A673 (cell line): ENCODE data around the gene SRSF2. TPM values are rescaled to one million over a fixed set of nuclear protein-coding genes. Genes with fewer than 3 reads are reported as not detected.
"Not testable (repeated sequence)": the region's sequence is repeated elsewhere in the genome, so short reads cannot be mapped to it uniquely, and the experiment has no call there.

Experiments used
- BruUV-seq: library from RNA; stranded (reverse); fragments of 400-500 nt; replicated peaks from 2 replicates; lab custom pipeline; 2021; lab: Mats Ljungman, UMichigan
- CTCF ChIA-PET: fragments of 300-600 bp; sonication (Branson Sonifier 250); formaldehyde crosslinking; loops from one replicate; lab custom pipeline; 2022; ENCODE audit warnings: antibody characterized with exemption; lab: Charles Lee
- POLR2A ChIA-PET: fragments of 300-600 bp; sonication (Branson Sonifier 250); formaldehyde crosslinking; loops from one replicate; lab custom pipeline; 2022; ENCODE audit warnings: antibody characterized with exemption; ENCODE audit not compliant: low non-redundant PET; lab: Charles Lee
- DNase-seq: peaks from one replicate; pipeline ENCODE4 v3.0.0-alpha.2; 2015; ENCODE audit warnings: low spot score
- H3K27ac ChIP-seq: fragments of 200-600 bp; sonication (generic); 2 replicates; pipeline ENCODE4 v1.5.1; 2016; ENCODE audit warnings: mixed run types, low read depth, mild to moderate bottlenecking, mixed read lengths, antibody characterized with exemption, low read length; ENCODE audit not compliant: poor library complexity, severe bottlenecking
- H3K27me3 ChIP-seq: fragments of 200-600 bp; sonication (generic); replicated peaks from 2 replicates; pipeline ENCODE4 v1.6.1; 2017; ENCODE audit warnings: mixed run types, low read depth, mild to moderate bottlenecking, mixed read lengths, antibody characterized with exemption, low read length; ENCODE audit not compliant: insufficient read depth, poor library complexity
- H3K36me3 ChIP-seq: fragments of 200-600 bp; sonication (generic); 2 replicates; pipeline ENCODE4 v1.6.1; 2016; ENCODE audit warnings: mixed run types, mild to moderate bottlenecking, mixed read lengths, antibody characterized with exemption, low read length; ENCODE audit not compliant: insufficient read depth, poor library complexity, severe bottlenecking
- H3K4me1 ChIP-seq: fragments of 200-600 bp; sonication (generic); 2 replicates; pipeline ENCODE4 v1.6.1; 2017; ENCODE audit warnings: mixed run types, mild to moderate bottlenecking, mixed read lengths, antibody characterized with exemption, low read length; ENCODE audit not compliant: insufficient read depth, poor library complexity, severe bottlenecking
- H3K4me3 ChIP-seq: fragments of 200-600 bp; sonication (generic); 2 replicates; pipeline ENCODE4 v1.5.1; 2016; ENCODE audit warnings: low read depth, mixed run types, mild to moderate bottlenecking, mixed read lengths, low read length; ENCODE audit not compliant: poor library complexity, severe bottlenecking
- H3K9me3 ChIP-seq: fragments of 200-600 bp; sonication (generic); 2 replicates; pipeline ENCODE4 v1.6.1; 2016; ENCODE audit warnings: mixed run types, low read depth, mild to moderate bottlenecking, mixed read lengths, antibody characterized with exemption, low read length; ENCODE audit not compliant: poor library complexity, severe bottlenecking
- CTCF ChIP-seq: fragments of 300-800, 200-600 bp; sonication (generic); conservative IDR thresholded peaks from 2 replicates; pipeline ENCODE4 v1.5.1; 2017; ENCODE audit warnings: low read depth, mild to moderate bottlenecking, antibody characterized with exemption, low read length, moderate library complexity, mixed read lengths
- EZH2 ChIP-seq: fragments of 200-600 bp; sonication (generic); IDR thresholded peaks from 2 replicates; pipeline ENCODE4 v1.6.1; 2017; ENCODE audit warnings: borderline replicate concordance, low read depth, mild to moderate bottlenecking, mixed read lengths, antibody characterized with exemption, low read length; ENCODE audit not compliant: poor library complexity, severe bottlenecking
- intact Hi-C: fragments of 100-400 bp; cut with micrococcal nuclease; formaldehyde crosslinking; loops from one replicate; pipeline ENCODE4 v1.10.0; 2022; ENCODE audit not compliant: unreplicated experiment
- total RNA-seq: library from RNA; stranded (reverse); gene quantifications from 2 replicates; pipeline ENCODE4 v1.2.3, GENCODE V29; 2021

The SRSF2 gene
- total RNA-seq, 1 experiment from 2014 or later: 406 TPM

GRCh38 chr17:76748657-76749056 lies 11.5 kb upstream of the SRSF2 start:
- CTCF ChIA-PET: no interaction called here
- Histone ChIP-seq H3K4me3 (no peak overlapping the region), H3K9me3 (no peaks in the 10 kb centered on the region), H3K4me1 (no peaks in the 10 kb centered on the region), H3K36me3 (peaks cover 34% of the 10 kb centered on the region), H3K27ac (no peak overlapping the region), H3K27me3 (no peaks in the 10 kb centered on the region)
- POLR2A ChIA-PET: no interaction called here
- no TSS peak for BruUV-seq
- no peak for TF ChIP-seq EZH2
- TF ChIP-seq CTCF: no peak
- no peak for DNase-seq
- intact Hi-C loops: no loop called here

DNA sequence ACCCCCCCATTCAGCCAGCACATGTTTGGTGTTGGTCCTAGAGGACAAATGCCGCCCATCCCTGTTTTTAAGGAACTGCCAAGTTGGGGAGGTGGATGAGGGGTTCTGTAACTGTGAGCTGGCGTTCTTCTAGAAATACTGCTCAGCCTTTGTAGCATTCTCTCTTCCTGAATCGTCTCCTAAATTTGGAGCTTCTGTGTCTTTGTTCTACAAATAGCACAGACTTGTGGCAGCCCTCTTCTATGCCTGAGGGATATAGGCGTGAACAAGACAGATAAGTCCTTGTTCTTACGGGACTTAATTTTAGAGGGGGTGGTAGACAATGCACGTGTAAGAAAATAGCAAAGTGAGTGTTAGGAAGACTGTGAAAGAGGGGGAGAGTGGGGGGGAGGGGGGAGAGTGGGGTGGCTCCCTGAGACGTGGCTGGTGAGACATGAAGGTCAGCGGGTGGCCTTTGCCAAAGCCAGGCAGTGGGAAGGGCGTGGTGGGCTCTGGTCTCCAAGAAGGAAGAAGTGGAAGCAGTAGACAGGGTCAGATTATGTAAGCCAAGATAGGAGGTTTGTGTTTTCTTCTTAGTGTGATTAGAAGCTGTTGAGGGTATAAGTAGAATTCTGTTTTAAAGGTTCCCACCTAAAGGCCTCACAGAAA lies 10.7 kb upstream of the SRSF2 start:
- Histone ChIP-seq H3K27me3 (no peaks in the 10 kb centered on the region), H3K4me3 (no peak overlapping the region), H3K9me3 (no peaks in the 10 kb centered on the region), H3K4me1 (no peaks in the 10 kb centered on the region), H3K27ac (no peak overlapping the region), H3K36me3 (peaks cover 35% of the 10 kb centered on the region)
- BruUV-seq: no TSS peak
- no peak for DNase-seq
- ChIA-PET POLR2A (interaction anchor here (0.7 kb wide), 1 partner anchor 942 kb away, joined by 6 read pairs; no protein-coding TSS in a partner anchor), CTCF (no interaction called here)
- intact Hi-C loops: no loop called here
- TF ChIP-seq EZH2 (no peak), CTCF (no peak)

DNA sequence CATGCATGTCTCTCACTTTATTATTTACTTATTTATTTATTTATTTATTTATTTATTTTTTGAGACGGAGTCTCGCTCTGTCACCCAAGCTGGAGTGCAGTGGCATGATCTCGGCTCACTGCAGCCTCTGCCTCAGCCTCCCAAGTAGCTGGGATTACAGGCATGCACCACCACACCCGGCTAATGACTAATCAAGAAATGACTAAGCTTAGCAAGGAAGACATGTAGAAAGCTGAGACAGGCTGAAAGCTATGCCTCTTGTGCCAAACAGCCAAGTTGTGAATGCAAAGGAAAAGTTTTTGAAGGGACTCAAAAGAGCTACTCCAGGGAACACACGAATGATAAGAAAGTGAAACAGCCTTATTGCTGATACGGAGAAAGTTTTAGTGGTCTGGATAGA lies 8.7 kb upstream of the SRSF2 start:
- POLR2A ChIA-PET, H3K9me3 ChIP-seq, H3K4me3 ChIP-seq, H3K4me1 ChIP-seq, H3K27ac ChIP-seq, CTCF ChIA-PET, DNase-seq, BruUV-seq, H3K27me3 ChIP-seq, intact Hi-C loops: not testable (repeated sequence)
- H3K36me3 ChIP-seq: peaks cover 30% of the 10 kb centered on the region

DNA sequence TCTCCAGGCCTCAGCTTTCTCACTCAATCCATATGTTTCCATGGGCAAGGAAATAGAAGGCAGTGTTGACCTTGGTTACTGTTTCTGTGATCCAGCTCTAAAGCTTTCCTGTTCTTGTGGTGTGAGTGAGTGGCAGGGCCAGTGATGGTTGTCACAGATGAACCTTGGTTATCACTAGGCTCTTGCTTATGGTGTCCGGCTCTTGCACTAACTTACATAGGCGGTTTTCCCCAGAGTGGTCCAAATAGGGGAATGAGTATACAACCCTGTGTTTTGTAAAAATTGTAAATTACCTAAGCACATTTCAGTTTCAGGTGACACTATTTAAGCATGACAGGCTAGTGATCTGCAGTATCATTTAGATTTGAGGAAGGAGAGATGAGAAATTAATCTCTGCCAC lies 7.6 kb upstream of the SRSF2 start:
- intact Hi-C loops: no loop called here
- H3K27me3 ChIP-seq: no peaks in the 10 kb centered on the region
- CTCF ChIA-PET: no interaction called here
- H3K36me3 ChIP-seq: peaks cover 30% of the 10 kb centered on the region
- H3K9me3 ChIP-seq: no peaks in the 10 kb centered on the region
- DNase-seq: no peak
- no peak overlapping the region for H3K4me3 ChIP-seq
- H3K27ac ChIP-seq: no peak overlapping the region
- TF ChIP-seq EZH2: no peak
- no peak for TF ChIP-seq CTCF
- H3K4me1 ChIP-seq: peaks cover 10% of the 10 kb centered on the region
- BruUV-seq: no TSS peak
- POLR2A ChIA-PET: no interaction called here
